Prostate gland (tissue), 2 donors: ENCODE results near the gene LYRM2. TPM values are rescaled to one million over a fixed set of nuclear protein-coding genes. Genes with fewer than 3 reads are reported as not detected.
A peak's percentile ranks its signal among the peaks of the same experiment; 100 is the strongest.
"Not testable (repeated sequence)": the region's sequence is repeated elsewhere in the genome, so short reads cannot be mapped to it uniquely, and the experiment has no call there.

Experiments used
- DNase-seq: peaks from one replicate; pipeline ENCODE4 v3.0.0-alpha.2; 2019; ENCODE audit warnings: low spot score
- H3K27ac ChIP-seq, 2 donors: fragments of 200-600 bp; sonication (generic); 2 replicates each; pipeline ENCODE4 v1.5.1; 2017 to 2019
- H3K27me3 ChIP-seq: fragments of 200-600 bp; sonication (generic); replicated peaks from 2 replicates; pipeline ENCODE4 v1.5.1; 2019; ENCODE audit not compliant: insufficient read depth
- H3K36me3 ChIP-seq, 2 donors: fragments of 200-600 bp; sonication (generic); 1 replicate in 1 of 2; 2 replicates in 1 of 2; pipeline versions ENCODE4 v1.5.1 to v1.8.1; 2017 to 2019
- H3K4me1 ChIP-seq: fragments of 200-600 bp; sonication (generic); replicated peaks from 2 replicates; pipeline ENCODE4 v1.5.1; 2019
- H3K4me3 ChIP-seq, 2 donors: fragments of 200-600 bp; sonication (generic); 2 replicates each; pipeline ENCODE4 v1.5.1; 2017 to 2019
- H3K9me3 ChIP-seq: fragments of 200-600 bp; sonication (generic); 2 replicates; pipeline ENCODE4 v1.5.1; 2017
- CTCF ChIP-seq, 4 experiments: fragments of 200-600 bp in 2 of 4; fragments of 450-650 bp in 2 of 4; sonication (generic) in 2 of 4; IDR thresholded peaks; 1 replicate in 3 of 4; 2 replicates in 1 of 4; pipeline ENCODE4 v1.5.1; 2016 to 2019; ENCODE audit warnings: antibody characterized with exemption in 4 of 4, mild to moderate bottlenecking in 2 of 4, moderate library complexity in 2 of 4
- POLR2A ChIP-seq: fragments of 450-650 bp; IDR thresholded peaks from one replicate; pipeline ENCODE4 v1.6.1; 2016; ENCODE audit warnings: antibody characterized with exemption, mild to moderate bottlenecking
- POLR2AphosphoS5 ChIP-seq: sonication (generic); formaldehyde crosslinking; IDR thresholded peaks from one replicate; pipeline ENCODE4 v1.6.1; 2017; ENCODE audit warnings: antibody characterized with exemption
- WGBS: methylation state at CpG from one replicate; pipeline ENCODE4 v1.1.5; 2018; 5-methylcytosine and 5-hydroxymethylcytosine counted together
- intact Hi-C: fragments of 100-400 bp; cut with DNase I; formaldehyde crosslinking; loops from one replicate; pipeline ENCODE4 v1.14.2; 2022
- total RNA-seq, 2 donors: library from RNA; depleted of rRNA; stranded (reverse); fragments of >200 nt; gene quantifications; one replicate each; pipeline ENCODE4 v1.1.0, GENCODE V29; 2016

LYRM2 gene
- total RNA-seq, 2 donors from 2014 or later: 21.3 to 25.7 TPM

- TF ChIP-seq POLR2AphosphoS5: no peak
- no peaks in the 10 kb centered on the region for H3K36me3 ChIP-seq
- no peaks in the 10 kb centered on the region for H3K9me3 ChIP-seq
- intact Hi-C loops: no loop called here
- no peak overlapping the region for H3K4me3 ChIP-seq
- WGBS: 89% methylated on average over 4 of the region's 4 CpGs
- no peak for DNase-seq
- H3K4me1 ChIP-seq: peaks cover 5% of the 10 kb centered on the region
- H3K27ac ChIP-seq: no peak overlapping the region
- no peaks in the 10 kb centered on the region for H3K27me3 ChIP-seq
Measured at GRCh38 chr6:89640804-89641203, 2.3 kb upstream of the LYRM2 start.

- Histone ChIP-seq H3K4me3 (peak overlapping the region; percentile 52 to 68), H3K9me3 (no peaks in the 10 kb centered on the region), H3K27ac (peak overlapping the region; percentile 94 to 95), H3K27me3 (no peaks in the 10 kb centered on the region), H3K4me1 (peaks cover 5% of the 10 kb centered on the region), H3K36me3 (no peaks in the 10 kb centered on the region)
- intact Hi-C loops: no loop called here
- no peak for TF ChIP-seq POLR2A
- TF ChIP-seq POLR2AphosphoS5: no peak
- no peak for TF ChIP-seq CTCF (IDR thresholded peaks at IDR 0.05)
- DNase-seq: no peak
- WGBS: 13% methylated on average over 7 of the region's 7 CpGs
Measured at GRCh38 chr6:89637960-89638319, 607 bp downstream of the LYRM2 start.

GRCh38 chr6:89636412-89636811, 2.1 kb downstream of the LYRM2 start:
- H3K4me3 ChIP-seq, DNase-seq, H3K36me3 ChIP-seq, H3K9me3 ChIP-seq, H3K27ac ChIP-seq, intact Hi-C loops, H3K4me1 ChIP-seq, H3K27me3 ChIP-seq: not testable (repeated sequence)
- 95% methylated on average over 3 of the region's 3 CpGs for WGBS

GRCh38 chr6:89630488-89630887, 8.1 kb downstream of the LYRM2 start:
- H3K9me3 ChIP-seq: no peaks in the 10 kb centered on the region
- H3K36me3 ChIP-seq: peaks cover 0 to 8% of the 10 kb centered on the region in 2 donors
- H3K27me3 ChIP-seq: no peaks in the 10 kb centered on the region
- H3K4me1 ChIP-seq: no peaks in the 10 kb centered on the region
- no peak overlapping the region for H3K27ac ChIP-seq
- TF ChIP-seq CTCF (IDR thresholded peaks at IDR 0.05) (no peak), POLR2A (no peak)
- DNase-seq: no peak
- intact Hi-C loops: no loop called here
- WGBS: 72% methylated on average over 9 of the region's 9 CpGs
- no peak overlapping the region for H3K4me3 ChIP-seq

- Histone ChIP-seq H3K27me3 (no peaks in the 10 kb centered on the region), H3K36me3 (peaks cover 0 to 8% of the 10 kb centered on the region in 2 donors)
Measured at GRCh38 chr6:89623749-89624148, 14.8 kb downstream of the LYRM2 start.

More at GRCh38 chr6:89623749-89624148, 14.8 kb downstream of the LYRM2 start:
- Histone ChIP-seq H3K4me3 (no peak overlapping the region), H3K9me3 (no peaks in the 10 kb centered on the region), H3K27ac (no peak overlapping the region), H3K4me1 (no peaks in the 10 kb centered on the region)
- no peak for DNase-seq
- intact Hi-C loops: no loop called here
- TF ChIP-seq POLR2A (no peak), CTCF (IDR thresholded peaks at IDR 0.05) (no peak), POLR2AphosphoS5 (no peak)
- 90% methylated on average over 8 of the region's 8 CpGs for WGBS
